ENCODE measurements around the gene TTC1.

DNA sequence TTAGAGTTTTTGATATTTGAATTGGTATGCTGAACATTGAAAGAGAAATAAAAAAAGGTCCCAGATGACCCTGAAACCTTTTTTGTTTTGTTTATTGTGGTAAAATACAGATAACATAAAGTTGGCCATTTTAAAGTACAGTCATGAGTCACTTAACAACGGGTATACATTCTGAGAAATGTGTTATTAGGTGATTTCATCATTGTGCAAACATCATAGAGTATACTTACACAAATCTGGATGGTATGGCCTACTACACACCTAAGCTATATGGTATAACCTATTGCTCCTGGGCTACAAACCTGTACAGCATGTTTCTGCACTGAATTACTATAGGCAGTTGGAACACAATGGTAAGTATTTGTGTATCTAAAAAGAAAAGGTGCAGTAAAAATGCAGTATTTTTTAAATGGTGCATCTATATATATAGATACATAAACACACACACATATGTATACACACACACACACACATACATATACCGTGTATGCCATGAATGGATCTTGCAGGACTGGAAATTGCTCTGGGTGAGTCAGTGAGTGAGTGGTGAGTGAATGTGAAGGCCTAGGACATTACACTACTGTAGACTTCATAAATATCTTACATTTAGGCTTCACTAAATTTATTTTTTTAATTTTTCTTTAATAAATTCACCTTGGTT, 31.0 kb downstream of the TTC1 start:
- TF ChIP-seq, protein P1, sequence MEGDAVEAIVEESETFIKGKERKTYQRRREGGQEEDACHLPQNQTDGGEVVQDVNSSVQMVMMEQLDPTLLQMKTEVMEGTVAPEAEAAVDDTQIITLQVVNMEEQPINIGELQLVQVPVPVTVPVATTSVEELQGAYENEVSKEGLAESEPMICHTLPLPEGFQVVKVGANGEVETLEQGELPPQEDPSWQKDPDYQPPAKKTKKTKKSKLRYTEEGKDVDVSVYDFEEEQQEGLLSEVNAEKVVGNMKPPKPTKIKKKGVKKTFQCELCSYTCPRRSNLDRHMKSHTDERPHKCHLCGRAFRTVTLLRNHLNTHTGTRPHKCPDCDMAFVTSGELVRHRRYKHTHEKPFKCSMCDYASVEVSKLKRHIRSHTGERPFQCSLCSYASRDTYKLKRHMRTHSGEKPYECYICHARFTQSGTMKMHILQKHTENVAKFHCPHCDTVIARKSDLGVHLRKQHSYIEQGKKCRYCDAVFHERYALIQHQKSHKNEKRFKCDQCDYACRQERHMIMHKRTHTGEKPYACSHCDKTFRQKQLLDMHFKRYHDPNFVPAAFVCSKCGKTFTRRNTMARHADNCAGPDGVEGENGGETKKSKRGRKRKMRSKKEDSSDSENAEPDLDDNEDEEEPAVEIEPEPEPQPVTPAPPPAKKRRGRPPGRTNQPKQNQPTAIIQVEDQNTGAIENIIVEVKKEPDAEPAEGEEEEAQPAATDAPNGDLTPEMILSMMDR (conservative IDR thresholded peaks at IDR 0.05; ENCODE audit: low read length) = no peak
- TF ChIP-seq EZH2phosphoT487 (IDR thresholded peaks at IDR 0.05; ENCODE audit: borderline replicate concordance) = no peak

Measured in Loucy (cell line).